Fibroblast of villous mesenchyme (primary cell): ENCODE results near the gene ASPG. TPM values are rescaled to one million over a fixed set of nuclear protein-coding genes. Genes with fewer than 3 reads are reported as not detected.
A peak's percentile ranks its signal among the peaks of the same experiment; 100 is the strongest.

Experiments
- DNase-seq: peaks from one replicate; pipeline ENCODE4 v3.0.0-alpha.2; 2010; ENCODE audit warnings: low read depth
- H3K4me3 ChIP-seq: 2 replicates; pipeline ENCODE4 v1.5.1; 2011; ENCODE audit warnings: low read depth, mild to moderate bottlenecking, low read length
- small RNA-seq: library from RNA; depleted of rRNA; stranded (forward); fragments of <200 nt; gene quantifications from one replicate; pipeline ENCODE3, GENCODE V24; 2012
- total RNA-seq: library from RNA; depleted of rRNA; stranded (reverse); fragments of >200 nt; gene quantifications from 2 replicates; pipeline ENCODE4 v1.2.3, GENCODE V29; 2012
- TF ChIP-seq, protein P1 (sequence below): IDR thresholded peaks from 2 replicates; pipeline ENCODE4 v1.5.1; 2012; ENCODE audit warnings: low read depth, mild to moderate bottlenecking, low read length; ENCODE audit not compliant: insufficient read depth

The ASPG gene
- total RNA-seq, 1 donor = not detected

DNA sequence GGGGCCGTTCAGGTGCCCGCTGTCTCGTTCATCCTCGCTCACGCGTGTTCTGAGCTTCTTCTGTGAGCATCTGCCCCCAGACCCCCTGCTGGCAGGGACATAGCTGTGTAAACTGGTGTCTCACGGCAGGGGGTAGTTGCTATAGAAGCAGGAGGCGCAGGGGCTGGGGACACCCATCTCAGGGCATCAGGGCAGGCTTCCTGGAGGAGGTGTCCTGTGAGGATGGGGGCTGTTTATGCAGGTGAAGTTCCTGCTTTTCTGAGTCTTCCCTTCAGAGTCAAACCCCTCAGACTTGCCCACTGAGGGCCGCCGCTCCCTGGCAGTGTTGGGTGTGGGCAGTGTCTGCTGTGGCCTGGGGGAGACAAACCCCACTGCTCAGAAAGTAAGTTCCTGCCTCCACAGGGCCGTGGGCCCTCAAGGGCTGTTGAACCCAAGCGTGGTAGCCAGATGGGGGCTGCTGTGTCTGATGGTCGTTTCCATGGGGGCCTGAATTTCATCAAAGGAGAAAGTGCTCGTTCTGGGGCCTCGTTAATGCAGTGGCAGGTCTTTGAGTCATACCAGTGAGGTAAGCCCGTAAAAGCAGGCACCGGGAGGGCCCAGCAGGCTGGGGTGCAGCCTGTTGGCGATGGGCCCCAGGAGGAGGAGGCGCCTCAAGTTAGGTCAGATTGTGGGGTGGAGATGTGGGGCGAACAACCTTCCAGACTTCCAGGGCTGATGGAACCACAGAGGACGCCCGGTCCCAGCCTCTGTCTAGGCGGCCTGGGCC, 76.3 kb downstream of the ASPG start:
- H3K4me3 ChIP-seq = no peak overlapping the region
- no peak for DNase-seq
- TF ChIP-seq, protein P1, sequence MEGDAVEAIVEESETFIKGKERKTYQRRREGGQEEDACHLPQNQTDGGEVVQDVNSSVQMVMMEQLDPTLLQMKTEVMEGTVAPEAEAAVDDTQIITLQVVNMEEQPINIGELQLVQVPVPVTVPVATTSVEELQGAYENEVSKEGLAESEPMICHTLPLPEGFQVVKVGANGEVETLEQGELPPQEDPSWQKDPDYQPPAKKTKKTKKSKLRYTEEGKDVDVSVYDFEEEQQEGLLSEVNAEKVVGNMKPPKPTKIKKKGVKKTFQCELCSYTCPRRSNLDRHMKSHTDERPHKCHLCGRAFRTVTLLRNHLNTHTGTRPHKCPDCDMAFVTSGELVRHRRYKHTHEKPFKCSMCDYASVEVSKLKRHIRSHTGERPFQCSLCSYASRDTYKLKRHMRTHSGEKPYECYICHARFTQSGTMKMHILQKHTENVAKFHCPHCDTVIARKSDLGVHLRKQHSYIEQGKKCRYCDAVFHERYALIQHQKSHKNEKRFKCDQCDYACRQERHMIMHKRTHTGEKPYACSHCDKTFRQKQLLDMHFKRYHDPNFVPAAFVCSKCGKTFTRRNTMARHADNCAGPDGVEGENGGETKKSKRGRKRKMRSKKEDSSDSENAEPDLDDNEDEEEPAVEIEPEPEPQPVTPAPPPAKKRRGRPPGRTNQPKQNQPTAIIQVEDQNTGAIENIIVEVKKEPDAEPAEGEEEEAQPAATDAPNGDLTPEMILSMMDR = no peak

GRCh38 chr14:104162495-104162894, 77.0 kb downstream of the ASPG start:
- TF ChIP-seq, protein P1 = no peak
- no peak overlapping the region for H3K4me3 ChIP-seq
- DNase-seq = no peak

DNA sequence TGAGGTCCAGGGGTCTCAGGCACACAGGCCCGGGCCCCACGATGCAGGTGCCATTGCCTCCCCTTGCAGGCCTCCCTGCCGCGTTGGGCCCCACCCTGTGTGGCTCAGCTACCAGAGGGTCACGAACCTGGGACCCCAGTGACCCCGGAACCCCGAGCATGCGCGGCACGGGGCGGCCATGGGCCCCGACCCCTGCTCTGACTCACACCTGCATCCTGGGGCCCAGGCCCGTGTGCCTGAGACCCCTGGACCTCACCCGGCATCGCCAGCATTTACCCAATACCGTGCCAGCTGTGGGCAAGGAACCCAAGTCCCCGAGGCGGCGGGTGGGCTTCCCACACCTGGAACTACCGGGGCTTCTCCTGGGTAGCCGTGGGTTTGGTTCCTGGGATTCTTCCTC, 78.0 kb downstream of the ASPG start:
- DNase-seq = no peak
- no peak overlapping the region for H3K4me3 ChIP-seq
- TF ChIP-seq, protein P1 = no peak

DNA sequence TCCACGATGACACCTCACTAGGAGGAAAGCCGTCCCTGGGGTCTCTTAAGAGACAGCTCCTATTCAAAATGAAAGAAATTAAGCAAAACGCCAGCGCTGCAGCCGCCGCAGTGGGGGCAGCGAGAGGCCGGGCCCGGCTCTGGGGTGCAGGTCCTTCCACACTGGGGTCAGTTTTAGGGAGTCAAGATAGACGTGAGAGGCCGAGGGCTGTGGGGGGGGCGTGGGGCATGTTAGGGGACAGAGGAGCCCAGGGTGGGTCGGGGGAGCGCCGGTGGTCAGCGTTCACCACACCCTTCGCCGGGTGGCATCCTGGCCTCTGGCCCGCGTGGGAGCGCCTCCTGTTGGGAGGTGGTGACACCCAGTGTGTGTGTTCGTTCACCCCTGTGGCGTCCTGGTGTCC, 78.5 kb downstream of the ASPG start:
- DNase-seq = no peak
- no peak overlapping the region for H3K4me3 ChIP-seq
- TF ChIP-seq, protein P1 = no peak

- no peak overlapping the region for H3K4me3 ChIP-seq
- TF ChIP-seq, protein P1 = no peak
- DNase-seq = no peak
Measured at GRCh38 chr14:104164512-104164911, 79.0 kb downstream of the ASPG start.

Small RNA genes within 50 kb of the gene (small RNA-seq; reads per million reads assigned to genes)
- gene MIR203A = 1.8 reads per million, percentile 45 among the genes with 10 or more reads in this experiment

Other genes with a start within 250 kb of the ASPG start
- 3.5 and 7.3 TPM in 2 replicates for gene PPP1R13B, start 238.1 kb upstream of the ASPG start, total RNA-seq
- gene TDRD9, start 157.2 kb upstream of the ASPG start, total RNA-seq = 0.32 and 0.86 TPM in 2 replicates
- not detected in 2 replicates for gene RD3L, start 143.2 kb upstream of the ASPG start, total RNA-seq
- gene KIF26A, start 52.9 kb downstream of the ASPG start, total RNA-seq = under 0.01 TPM in 2 replicates